Measurements from ENCODE around the gene SEMA3F.
A peak's percentile ranks its signal among the peaks of the same experiment; 100 is the strongest.

Gene SEMA3F

GRCh38 chr3:50237754-50238548, 82.8 kb downstream of the SEMA3F start:
- DNase-seq = peak; percentile 95

GRCh38 chr3:50238549-50239026, 83.5 kb downstream of the SEMA3F start:
- peak; percentile 52 for DNase-seq
